HepG2 (cell line): Measurements from ENCODE around the gene KIF23. TPM values are rescaled to one million over a fixed set of nuclear protein-coding genes. Genes with fewer than 3 reads are reported as not detected.
A peak's percentile ranks its signal among the peaks of the same experiment; 100 is the strongest.

Experiments
- AHR ChIP-seq: IDR thresholded peaks from 2 replicates; pipeline ENCODE4 v1.6.1; 2018; ENCODE audit warnings: missing genetic modification reagents, missing compliant biosample characterization
- ETV6 ChIP-seq: sonication (generic); formaldehyde crosslinking; conservative IDR thresholded peaks from 2 replicates; pipeline ENCODE4 v1.4.0; 2020; ENCODE audit warnings: missing genetic modification reagents
- PHF20 ChIP-seq: sonication (generic); formaldehyde crosslinking; IDR thresholded peaks from 2 replicates; pipeline ENCODE4 v1.5.0; 2020; ENCODE audit warnings: mild to moderate bottlenecking, missing genetic modification reagents
- POLR2A ChIP-seq, 2 experiments: IDR thresholded peaks; 2 replicates each; pipeline ENCODE4 v1.6.1; 2011; ENCODE audit warnings: low read depth in 2 of 2, low read length in 2 of 2, mild to moderate bottlenecking in 1 of 2, moderate library complexity in 1 of 2; ENCODE audit not compliant: insufficient read depth in 1 of 2
- TP53 ChIP-seq: sonication (generic); formaldehyde crosslinking; conservative IDR thresholded peaks from 2 replicates; pipeline ENCODE4 v1.4.0; 2020; ENCODE audit warnings: missing genetic modification reagents
- TSC22D2 ChIP-seq: sonication (generic); formaldehyde crosslinking; IDR thresholded peaks from 2 replicates; pipeline ENCODE4 v1.5.1; 2020; ENCODE audit warnings: missing genetic modification reagents, mild to moderate bottlenecking, borderline replicate concordance
- YEATS4 ChIP-seq: sonication (generic); formaldehyde crosslinking; IDR thresholded peaks from 2 replicates; pipeline ENCODE4 v1.4.0; 2020; ENCODE audit warnings: missing genetic modification reagents, borderline replicate concordance
- ZBTB43 ChIP-seq: sonication (generic); formaldehyde crosslinking; conservative IDR thresholded peaks from 2 replicates; pipeline ENCODE4 v1.4.0; 2020; ENCODE audit warnings: missing genetic modification reagents
- ZC3H4 ChIP-seq: sonication (generic); formaldehyde crosslinking; IDR thresholded peaks from 2 replicates; pipeline ENCODE4 v1.4.0; 2020; ENCODE audit warnings: missing genetic modification reagents, borderline replicate concordance
- ZFP36 ChIP-seq: fragments of 150-350 bp; IDR thresholded peaks from 2 replicates; pipeline ENCODE4 v1.6.1; 2018; ENCODE audit warnings: borderline replicate concordance, low read length, low read depth; ENCODE audit not compliant: partially characterized antibody
- ZNF20 ChIP-seq: sonication (generic); formaldehyde crosslinking; IDR thresholded peaks from 2 replicates; pipeline ENCODE4 v1.4.0; 2020; ENCODE audit warnings: mild to moderate bottlenecking, moderate library complexity, missing genetic modification reagents
- ZNF30 ChIP-seq: sonication (generic); formaldehyde crosslinking; IDR thresholded peaks from 2 replicates; pipeline ENCODE4 v1.5.0; 2020; ENCODE audit warnings: mild to moderate bottlenecking, missing genetic modification reagents
- ZNF432 ChIP-seq: sonication (generic); formaldehyde crosslinking; IDR thresholded peaks from 2 replicates; pipeline ENCODE4 v1.5.0; 2020; ENCODE audit warnings: missing genetic modification reagents, mild to moderate bottlenecking, borderline replicate concordance
- ZNF552 ChIP-seq: sonication (generic); formaldehyde crosslinking; IDR thresholded peaks from 2 replicates; pipeline ENCODE4 v1.9.0; 2022; ENCODE audit warnings: missing genetic modification reagents, mild to moderate bottlenecking, borderline replicate concordance
- ZNF670 ChIP-seq: sonication (generic); formaldehyde crosslinking; IDR thresholded peaks from 2 replicates; pipeline ENCODE4 v1.8.0; 2022; ENCODE audit warnings: mild to moderate bottlenecking, missing genetic modification reagents, borderline replicate concordance
- ZNF761 ChIP-seq: sonication (generic); formaldehyde crosslinking; conservative IDR thresholded peaks from 2 replicates; pipeline ENCODE4 v1.4.0; 2020; ENCODE audit warnings: mild to moderate bottlenecking, missing genetic modification reagents
- ZNF790 ChIP-seq: sonication (generic); formaldehyde crosslinking; IDR thresholded peaks from 2 replicates; pipeline ENCODE4 v1.8.0; 2022; ENCODE audit warnings: missing genetic modification reagents, mild to moderate bottlenecking, borderline replicate concordance
- polyA plus RNA-seq, 8 experiments: library from polyadenylated mRNA; depleted of rRNA in 3 of 8; stranded (reverse) in 7 of 8; unstranded in 1 of 8; fragments of >200 nt; fragmentation: Illumina TruSeq in 4 of 8; extraction: Trizol in 4 of 8; gene quantifications; 2 replicates each; pipeline versions ENCODE4 v1.2.1 to v1.2.3, GENCODE V29; 2011 to 2016; ENCODE audit warnings: low read depth in 4 of 8, missing spikeins in 1 of 8, mixed read lengths in 1 of 8; ENCODE audit not compliant: insufficient read depth in 1 of 8
- total RNA-seq, 5 experiments: library from RNA; depleted of rRNA; stranded (reverse); fragments of >200 nt; fragmentation: Illumina TruSeq; extraction: Trizol; gene quantifications; 2 replicates each; pipeline ENCODE4 v1.2.3, GENCODE V29; 2016; ENCODE audit warnings: low read depth in 1 of 5
- TF ChIP-seq, protein P1 (sequence below): sonication (generic); formaldehyde crosslinking; IDR thresholded peaks from 2 replicates; pipeline ENCODE4 v1.5.0; 2020; ENCODE audit warnings: mild to moderate bottlenecking, missing genetic modification reagents
- TF ChIP-seq, protein P2 (sequence below): IDR thresholded peaks from 2 replicates; pipeline ENCODE4 v1.6.1; 2016; ENCODE audit warnings: mild to moderate bottlenecking
- TF ChIP-seq, protein P3 (sequence below): sonication (generic); formaldehyde crosslinking; IDR thresholded peaks from 2 replicates; pipeline ENCODE4 v1.8.0; 2022; ENCODE audit warnings: missing genetic modification reagents, mild to moderate bottlenecking, borderline replicate concordance
- TF ChIP-seq, protein P4 (sequence below): sonication (generic); formaldehyde crosslinking; IDR thresholded peaks from 2 replicates; pipeline ENCODE4 v1.4.0; 2020; ENCODE audit warnings: missing genetic modification reagents

KIF23 gene
- total and polyA plus RNA-seq, 2 of the 13 experiments (the other 11 are each of a cell fraction or from before 2014, with no cell fraction given): 11.3 to 38.1 TPM

GRCh38 chr15:69413822-69414700, at the start of gene KIF23 (continued):
- TF ChIP-seq, protein P1, sequence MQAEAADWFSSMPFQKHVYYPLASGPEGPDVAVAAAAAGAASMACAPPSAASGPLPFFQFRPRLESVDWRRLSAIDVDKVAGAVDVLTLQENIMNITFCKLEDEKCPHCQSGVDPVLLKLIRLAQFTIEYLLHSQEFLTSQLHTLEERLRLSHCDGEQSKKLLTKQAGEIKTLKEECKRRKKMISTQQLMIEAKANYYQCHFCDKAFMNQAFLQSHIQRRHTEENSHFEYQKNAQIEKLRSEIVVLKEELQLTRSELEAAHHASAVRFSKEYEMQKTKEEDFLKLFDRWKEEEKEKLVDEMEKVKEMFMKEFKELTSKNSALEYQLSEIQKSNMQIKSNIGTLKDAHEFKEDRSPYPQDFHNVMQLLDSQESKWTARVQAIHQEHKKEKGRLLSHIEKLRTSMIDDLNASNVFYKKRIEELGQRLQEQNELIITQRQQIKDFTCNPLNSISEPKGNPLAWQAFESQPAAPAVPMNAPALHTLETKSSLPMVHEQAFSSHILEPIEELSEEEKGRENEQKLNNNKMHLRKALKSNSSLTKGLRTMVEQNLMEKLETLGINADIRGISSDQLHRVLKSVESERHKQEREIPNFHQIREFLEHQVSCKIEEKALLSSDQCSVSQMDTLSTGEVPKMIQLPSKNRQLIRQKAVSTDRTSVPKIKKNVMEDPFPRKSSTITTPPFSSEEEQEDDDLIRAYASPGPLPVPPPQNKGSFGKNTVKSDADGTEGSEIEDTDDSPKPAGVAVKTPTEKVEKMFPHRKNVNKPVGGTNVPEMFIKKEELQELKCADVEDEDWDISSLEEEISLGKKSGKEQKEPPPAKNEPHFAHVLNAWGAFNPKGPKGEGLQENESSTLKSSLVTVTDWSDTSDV: no peak
- TF ChIP-seq ZC3H4 (CRISPR knock-in tag) (no peak), YEATS4 (CRISPR knock-in tag) (peak; percentile 95), ETV6 (no peak), ZBTB43 (CRISPR knock-in tag) (no peak), ZNF761 (CRISPR knock-in tag) (no peak), TSC22D2 (no peak), ZNF552 (CRISPR knock-in tag) (peak; percentile 94; the same call in 1 of the 2 replicates), ZNF790 (CRISPR knock-in tag) (peak; percentile 14; the same call in 1 of the 2 replicates), AHR (CRISPR knock-in tag) (no peak), TP53 (CRISPR knock-in tag) (no peak), ZNF432 (no peak), PHF20 (CRISPR knock-in tag) (peak; percentile 51; the same call in 1 of the 2 replicates), ZNF670 (CRISPR knock-in tag) (no peak; the same call in 1 of the 2 replicates), ZFP36 (no peak), ZNF30 (CRISPR knock-in tag) (peak; percentile 68; the same call in 1 of the 2 replicates), ZNF20 (no peak), POLR2A (IDR thresholded peaks at IDR 0.05; ENCODE audit: insufficient read depth in 1 of 2, low read depth in 2 of 2, low read length in 2 of 2) (peak; percentile 63 to 64; a peak in 3 of 4 replicates)
- TF ChIP-seq, protein P2, sequence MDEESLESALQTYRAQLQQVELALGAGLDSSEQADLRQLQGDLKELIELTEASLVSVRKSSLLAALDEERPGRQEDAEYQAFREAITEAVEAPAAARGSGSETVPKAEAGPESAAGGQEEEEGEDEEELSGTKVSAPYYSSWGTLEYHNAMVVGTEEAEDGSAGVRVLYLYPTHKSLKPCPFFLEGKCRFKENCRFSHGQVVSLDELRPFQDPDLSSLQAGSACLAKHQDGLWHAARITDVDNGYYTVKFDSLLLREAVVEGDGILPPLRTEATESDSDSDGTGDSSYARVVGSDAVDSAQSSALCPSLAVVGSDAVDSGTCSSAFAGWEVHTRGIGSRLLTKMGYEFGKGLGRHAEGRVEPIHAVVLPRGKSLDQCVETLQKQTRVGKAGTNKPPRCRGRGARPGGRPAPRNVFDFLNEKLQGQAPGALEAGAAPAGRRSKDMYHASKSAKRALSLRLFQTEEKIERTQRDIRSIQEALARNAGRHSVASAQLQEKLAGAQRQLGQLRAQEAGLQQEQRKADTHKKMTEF (CRISPR knock-in tag): peak; percentile 65
- TF ChIP-seq, protein P3, sequence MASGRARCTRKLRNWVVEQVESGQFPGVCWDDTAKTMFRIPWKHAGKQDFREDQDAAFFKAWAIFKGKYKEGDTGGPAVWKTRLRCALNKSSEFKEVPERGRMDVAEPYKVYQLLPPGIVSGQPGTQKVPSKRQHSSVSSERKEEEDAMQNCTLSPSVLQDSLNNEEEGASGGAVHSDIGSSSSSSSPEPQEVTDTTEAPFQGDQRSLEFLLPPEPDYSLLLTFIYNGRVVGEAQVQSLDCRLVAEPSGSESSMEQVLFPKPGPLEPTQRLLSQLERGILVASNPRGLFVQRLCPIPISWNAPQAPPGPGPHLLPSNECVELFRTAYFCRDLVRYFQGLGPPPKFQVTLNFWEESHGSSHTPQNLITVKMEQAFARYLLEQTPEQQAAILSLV (CRISPR knock-in tag): peak; percentile 80; the same call in 1 of the 2 replicates
- TF ChIP-seq, protein P4, sequence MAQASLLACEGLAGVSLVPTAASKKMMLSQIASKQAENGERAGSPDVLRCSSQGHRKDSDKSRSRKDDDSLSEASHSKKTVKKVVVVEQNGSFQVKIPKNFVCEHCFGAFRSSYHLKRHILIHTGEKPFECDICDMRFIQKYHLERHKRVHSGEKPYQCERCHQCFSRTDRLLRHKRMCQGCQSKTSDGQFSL (CRISPR knock-in tag): no peak
